Mammary epithelial cell (primary cell): Measurements from ENCODE around the gene ACSM6.

Experiments used
- EZH2 ChIP-seq: IDR thresholded peaks from 2 replicates; pipeline ENCODE4 v1.6.1; 2012; ENCODE audit warnings: low read length, inconsistent platforms, borderline replicate concordance
- TF ChIP-seq, protein P1 (sequence below), 2 donors: IDR thresholded peaks in 1 of 2; conservative IDR thresholded peaks in 1 of 2; 2 replicates each; pipeline ENCODE4 v1.5.1; 2011 to 2012; ENCODE audit warnings: inconsistent platforms in 2 of 2, low read length in 2 of 2, mild to moderate bottlenecking in 2 of 2, control low read depth in 1 of 2, low read depth in 1 of 2; ENCODE audit not compliant: insufficient read depth in 1 of 2; ENCODE audit errors: extremely low read depth in 1 of 2

DNA sequence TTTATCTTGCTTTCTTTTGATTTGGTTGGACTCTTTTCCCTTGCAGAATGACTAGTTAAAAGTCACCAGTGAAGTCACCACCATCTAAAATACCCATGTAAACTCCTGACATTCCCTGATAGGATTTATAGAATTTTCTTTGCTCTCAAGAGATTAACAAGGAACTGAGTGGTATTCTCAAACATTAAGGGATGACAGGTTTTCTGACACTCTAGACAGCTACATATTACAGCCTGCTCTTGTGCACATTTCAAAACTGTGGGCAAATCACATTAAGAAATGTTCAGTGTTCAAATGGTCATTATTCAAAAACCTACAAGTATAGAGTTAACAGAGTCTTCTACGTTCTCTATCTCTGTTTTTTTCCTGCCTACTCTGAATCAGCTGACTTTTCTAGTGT is 15.8 kb upstream of the ACSM6 start:
- TF ChIP-seq, protein P1, sequence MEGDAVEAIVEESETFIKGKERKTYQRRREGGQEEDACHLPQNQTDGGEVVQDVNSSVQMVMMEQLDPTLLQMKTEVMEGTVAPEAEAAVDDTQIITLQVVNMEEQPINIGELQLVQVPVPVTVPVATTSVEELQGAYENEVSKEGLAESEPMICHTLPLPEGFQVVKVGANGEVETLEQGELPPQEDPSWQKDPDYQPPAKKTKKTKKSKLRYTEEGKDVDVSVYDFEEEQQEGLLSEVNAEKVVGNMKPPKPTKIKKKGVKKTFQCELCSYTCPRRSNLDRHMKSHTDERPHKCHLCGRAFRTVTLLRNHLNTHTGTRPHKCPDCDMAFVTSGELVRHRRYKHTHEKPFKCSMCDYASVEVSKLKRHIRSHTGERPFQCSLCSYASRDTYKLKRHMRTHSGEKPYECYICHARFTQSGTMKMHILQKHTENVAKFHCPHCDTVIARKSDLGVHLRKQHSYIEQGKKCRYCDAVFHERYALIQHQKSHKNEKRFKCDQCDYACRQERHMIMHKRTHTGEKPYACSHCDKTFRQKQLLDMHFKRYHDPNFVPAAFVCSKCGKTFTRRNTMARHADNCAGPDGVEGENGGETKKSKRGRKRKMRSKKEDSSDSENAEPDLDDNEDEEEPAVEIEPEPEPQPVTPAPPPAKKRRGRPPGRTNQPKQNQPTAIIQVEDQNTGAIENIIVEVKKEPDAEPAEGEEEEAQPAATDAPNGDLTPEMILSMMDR (conservative IDR thresholded peaks at IDR 0.05 in 1 of 2, IDR thresholded peaks at IDR 0.05 in 1 of 2; ENCODE audit: extremely low read depth in 1 of 2, insufficient read depth in 1 of 2, low read depth in 1 of 2, low read length in 2 of 2) = no peak
- no peak for TF ChIP-seq EZH2
